Hepatocyte (in vitro differentiated cells): ENCODE measurements around the gene ADAMTSL1.

ENCODE experiments used
- EZH2 ChIP-seq: fragments of 200-600 bp; sonication (generic); IDR thresholded peaks from 2 replicates; pipeline ENCODE4 v1.6.1; 2016; ENCODE audit warnings: antibody characterized with exemption, mild to moderate bottlenecking, borderline replicate concordance
- EZH2phosphoT487 ChIP-seq: fragments of 200-600 bp; sonication (generic); IDR thresholded peaks from one replicate; pipeline ENCODE4 v1.6.1; 2018; ENCODE audit warnings: antibody characterized with exemption, mild to moderate bottlenecking, low read depth, moderate library complexity; ENCODE audit not compliant: unreplicated experiment, severe bottlenecking
- TF ChIP-seq, protein P1 (sequence below): fragments of 200-600 bp; sonication (generic); IDR thresholded peaks from 2 replicates; pipeline ENCODE4 v1.5.1; 2016; ENCODE audit warnings: antibody characterized with exemption, mild to moderate bottlenecking; ENCODE audit not compliant: poor library complexity

DNA sequence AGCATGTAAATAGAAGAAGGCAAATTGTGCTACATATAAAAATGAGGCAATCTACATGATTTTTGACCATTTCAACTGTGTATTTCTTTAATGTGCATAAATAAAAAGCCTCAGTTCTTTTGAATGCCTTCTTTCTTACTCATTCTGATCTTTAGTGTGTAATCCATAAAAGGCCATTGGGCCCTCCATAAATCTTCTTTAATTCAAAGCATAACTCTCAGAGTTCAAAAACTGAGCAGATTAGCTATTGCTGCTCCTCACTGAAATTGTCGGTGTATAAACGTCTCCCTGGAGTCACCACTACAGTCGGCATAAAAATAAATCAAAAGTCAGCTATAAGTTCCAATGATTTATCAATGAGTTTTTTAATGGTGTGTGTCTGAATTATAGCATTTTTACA is 45.3 kb upstream of the ADAMTSL1 start:
- TF ChIP-seq, protein P1, sequence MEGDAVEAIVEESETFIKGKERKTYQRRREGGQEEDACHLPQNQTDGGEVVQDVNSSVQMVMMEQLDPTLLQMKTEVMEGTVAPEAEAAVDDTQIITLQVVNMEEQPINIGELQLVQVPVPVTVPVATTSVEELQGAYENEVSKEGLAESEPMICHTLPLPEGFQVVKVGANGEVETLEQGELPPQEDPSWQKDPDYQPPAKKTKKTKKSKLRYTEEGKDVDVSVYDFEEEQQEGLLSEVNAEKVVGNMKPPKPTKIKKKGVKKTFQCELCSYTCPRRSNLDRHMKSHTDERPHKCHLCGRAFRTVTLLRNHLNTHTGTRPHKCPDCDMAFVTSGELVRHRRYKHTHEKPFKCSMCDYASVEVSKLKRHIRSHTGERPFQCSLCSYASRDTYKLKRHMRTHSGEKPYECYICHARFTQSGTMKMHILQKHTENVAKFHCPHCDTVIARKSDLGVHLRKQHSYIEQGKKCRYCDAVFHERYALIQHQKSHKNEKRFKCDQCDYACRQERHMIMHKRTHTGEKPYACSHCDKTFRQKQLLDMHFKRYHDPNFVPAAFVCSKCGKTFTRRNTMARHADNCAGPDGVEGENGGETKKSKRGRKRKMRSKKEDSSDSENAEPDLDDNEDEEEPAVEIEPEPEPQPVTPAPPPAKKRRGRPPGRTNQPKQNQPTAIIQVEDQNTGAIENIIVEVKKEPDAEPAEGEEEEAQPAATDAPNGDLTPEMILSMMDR, result no peak
- TF ChIP-seq EZH2 (no peak), EZH2phosphoT487 (no peak)
